HepG2 (cell line): Measurements from ENCODE around the gene TMEM97. TPM values are rescaled to one million over a fixed set of nuclear protein-coding genes. Genes with fewer than 3 reads are reported as not detected.

Experiments
- ARID2 ChIP-seq: sonication (generic); formaldehyde crosslinking; IDR thresholded peaks from 2 replicates; pipeline ENCODE4 v1.8.1; 2022; ENCODE audit warnings: mild to moderate bottlenecking, missing genetic modification reagents, borderline replicate concordance
- ATRX ChIP-seq: sonication (generic); formaldehyde crosslinking; IDR thresholded peaks from 2 replicates; pipeline ENCODE4 v1.4.0; 2020; ENCODE audit warnings: missing genetic modification reagents, borderline replicate concordance
- EED ChIP-seq: sonication (generic); formaldehyde crosslinking; IDR thresholded peaks from 2 replicates; pipeline ENCODE4 v1.5.0; 2020; ENCODE audit warnings: mild to moderate bottlenecking, missing genetic modification reagents
- FOXC1 ChIP-seq: sonication (generic); formaldehyde crosslinking; IDR thresholded peaks from 2 replicates; pipeline ENCODE4 v1.8.0; 2022; ENCODE audit warnings: mild to moderate bottlenecking, missing genetic modification reagents, borderline replicate concordance
- JUNB ChIP-seq: sonication (generic); formaldehyde crosslinking; IDR thresholded peaks from 2 replicates; pipeline ENCODE4 v1.8.0; 2022; ENCODE audit warnings: missing genetic modification reagents, mild to moderate bottlenecking, borderline replicate concordance
- MIER3 ChIP-seq: IDR thresholded peaks from 2 replicates; pipeline ENCODE4 v1.6.1; 2016; ENCODE audit warnings: missing compliant biosample characterization, borderline replicate concordance
- MTA3 ChIP-seq: sonication (generic); formaldehyde crosslinking; IDR thresholded peaks from 2 replicates; pipeline ENCODE4 v1.4.0; 2020; ENCODE audit warnings: missing genetic modification reagents
- NFATC3 ChIP-seq: sonication (generic); formaldehyde crosslinking; IDR thresholded peaks from 2 replicates; pipeline ENCODE4 v1.5.1; 2020; ENCODE audit warnings: mild to moderate bottlenecking, missing genetic modification reagents
- NFYC ChIP-seq: IDR thresholded peaks from 2 replicates; pipeline ENCODE4 v1.6.1; 2016; ENCODE audit warnings: missing genetic modification reagents, missing compliant biosample characterization
- PCBP2 ChIP-seq: fragments of 200-400 bp; formaldehyde crosslinking; optimal IDR thresholded peaks from 2 replicates; pipeline ENCODE3; 2018; ENCODE audit warnings: low read length, low read depth; ENCODE audit not compliant: poor library complexity, severe bottlenecking
- PHB2 ChIP-seq: fragments of 450-650 bp; IDR thresholded peaks from 2 replicates; pipeline ENCODE4 v1.6.1; 2018; ENCODE audit not compliant: partially characterized antibody
- SALL2 ChIP-seq: sonication (generic); formaldehyde crosslinking; IDR thresholded peaks from 2 replicates; pipeline ENCODE4 v1.8.1; 2023; ENCODE audit warnings: mild to moderate bottlenecking, missing genetic modification reagents, inconsistent platforms
- SPEN ChIP-seq: sonication (generic); formaldehyde crosslinking; IDR thresholded peaks from 2 replicates; pipeline ENCODE4 v1.5.1; 2020; ENCODE audit warnings: low read depth, mild to moderate bottlenecking, missing genetic modification reagents
- SRY ChIP-seq: sonication (generic); formaldehyde crosslinking; IDR thresholded peaks from 2 replicates; pipeline ENCODE4 v1.8.0; 2022; ENCODE audit warnings: mild to moderate bottlenecking, missing genetic modification reagents
- TAF15 ChIP-seq: fragments of 200-400 bp; formaldehyde crosslinking; IDR thresholded peaks from one replicate; pipeline ENCODE4 v1.6.1; 2018; ENCODE audit warnings: mild to moderate bottlenecking, low read depth, low read length; ENCODE audit not compliant: poor library complexity, severe bottlenecking
- ZBTB38 ChIP-seq: sonication (generic); formaldehyde crosslinking; IDR thresholded peaks from 2 replicates; pipeline ENCODE4 v1.5.1; 2020; ENCODE audit warnings: mild to moderate bottlenecking, missing genetic modification reagents
- ZKSCAN5 ChIP-seq: sonication (generic); formaldehyde crosslinking; IDR thresholded peaks from 2 replicates; pipeline ENCODE4 v1.5.1; 2020; ENCODE audit warnings: mild to moderate bottlenecking, missing genetic modification reagents
- ZNF234 ChIP-seq: sonication (generic); formaldehyde crosslinking; conservative IDR thresholded peaks from 2 replicates; pipeline ENCODE4 v1.5.1; 2020; ENCODE audit warnings: mild to moderate bottlenecking, missing genetic modification reagents
- ZNF282 ChIP-seq: fragments of 450-650 bp; IDR thresholded peaks from 2 replicates; pipeline ENCODE4 v1.6.1; 2018; ENCODE audit not compliant: partially characterized antibody
- ZNF530 ChIP-seq: sonication (generic); formaldehyde crosslinking; IDR thresholded peaks from 2 replicates; pipeline ENCODE4 v1.5.0; 2020; ENCODE audit warnings: low read depth, mild to moderate bottlenecking, missing genetic modification reagents
- ZSCAN22 ChIP-seq: sonication (generic); formaldehyde crosslinking; IDR thresholded peaks from 2 replicates; pipeline ENCODE4 v1.4.0; 2020; ENCODE audit warnings: mild to moderate bottlenecking, missing genetic modification reagents
- polyA plus RNA-seq, 8 experiments: library from polyadenylated mRNA; depleted of rRNA in 3 of 8; stranded (reverse) in 7 of 8; unstranded in 1 of 8; fragments of >200 nt; fragmentation: Illumina TruSeq in 4 of 8; extraction: Trizol in 4 of 8; gene quantifications; 2 replicates each; pipeline versions ENCODE4 v1.2.1 to v1.2.3, GENCODE V29; 2011 to 2016; ENCODE audit warnings: low read depth in 4 of 8, missing spikeins in 1 of 8, mixed read lengths in 1 of 8; ENCODE audit not compliant: insufficient read depth in 1 of 8
- total RNA-seq, 5 experiments: library from RNA; depleted of rRNA; stranded (reverse); fragments of >200 nt; fragmentation: Illumina TruSeq; extraction: Trizol; gene quantifications; 2 replicates each; pipeline ENCODE4 v1.2.3, GENCODE V29; 2016; ENCODE audit warnings: low read depth in 1 of 5
- TF ChIP-seq, protein P1 (sequence below): sonication (generic); formaldehyde crosslinking; IDR thresholded peaks from 2 replicates; pipeline ENCODE4 v1.4.0; 2020; ENCODE audit warnings: missing genetic modification reagents
- TF ChIP-seq, protein P2 (sequence below): IDR thresholded peaks from 2 replicates; pipeline ENCODE4 v1.6.1; 2016; ENCODE audit warnings: missing compliant biosample characterization, missing genetic modification reagents, borderline replicate concordance
- TF ChIP-seq, protein P3 (sequence below): sonication (generic); formaldehyde crosslinking; IDR thresholded peaks from 2 replicates; pipeline ENCODE4 v1.8.1; 2023; ENCODE audit warnings: mild to moderate bottlenecking, inconsistent platforms, moderate library complexity, missing genetic modification reagents, borderline replicate concordance

The TMEM97 gene
- total and polyA plus RNA-seq, 2 of the 13 experiments (the other 11 are each of a cell fraction or from before 2014, with no cell fraction given): 69.6 to 137 TPM

DNA sequence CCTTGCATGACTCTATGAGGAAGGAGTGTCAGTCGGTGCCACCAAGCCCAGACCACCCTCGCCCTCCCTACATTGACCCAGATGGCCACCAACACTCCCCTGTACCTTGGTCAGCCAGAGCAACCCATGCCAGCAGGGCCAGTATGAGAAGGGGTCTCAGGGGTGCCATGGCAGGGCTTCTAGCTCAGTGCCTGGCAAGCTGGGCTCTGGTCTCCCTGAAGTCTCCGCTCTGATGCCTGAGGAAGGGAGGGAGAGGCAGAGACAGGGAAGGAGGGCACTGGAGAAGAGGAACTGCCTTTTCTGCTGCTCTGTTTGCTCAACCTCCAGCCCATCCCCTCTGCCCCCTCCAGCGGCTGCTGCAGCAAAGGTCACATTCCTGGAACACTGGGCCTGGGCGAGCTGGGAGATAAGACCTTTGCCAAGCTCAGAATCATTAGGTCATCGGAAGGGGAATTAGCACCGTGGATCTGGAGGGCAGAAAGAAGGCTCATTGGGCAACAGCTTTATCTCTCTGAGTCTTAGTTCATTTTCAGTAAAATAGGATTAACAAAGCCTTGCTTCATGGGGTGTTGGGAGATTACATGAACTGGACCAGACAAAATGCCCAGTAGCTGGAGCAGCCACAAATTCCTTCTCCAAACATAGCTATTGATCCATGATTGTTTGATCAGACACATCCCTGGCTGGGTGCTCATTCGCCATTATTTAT is 51.2 kb downstream of the TMEM97 start, which contains the start of gene VTN (continued):
- TF ChIP-seq SALL2 (CRISPR knock-in tag) (peak; percentile 87), PHB2 (no peak), JUNB (CRISPR knock-in tag) (no peak; the same call in 1 of the 2 replicates), MIER3 (CRISPR knock-in tag) (peak; percentile 90; the same call in 1 of the 2 replicates), ARID2 (CRISPR knock-in tag) (no peak), ZNF282 (no peak), ZNF234 (no peak), EED (no peak), SRY (CRISPR knock-in tag) (no peak), ZKSCAN5 (no peak), ZSCAN22 (CRISPR knock-in tag) (no peak; the same call in 1 of the 2 replicates), TAF15 (no peak), ZNF530 (no peak), FOXC1 (CRISPR knock-in tag) (no peak; the same call in 1 of the 2 replicates), ZBTB38 (CRISPR knock-in tag) (no peak), NFATC3 (CRISPR knock-in tag) (no peak), MTA3 (CRISPR knock-in tag) (no peak), SPEN (CRISPR knock-in tag) (peak; percentile 51; the same call in 1 of the 2 replicates), PCBP2 (no peak), NFYC (CRISPR knock-in tag) (no peak), ATRX (CRISPR knock-in tag) (no peak)
- TF ChIP-seq, protein P1, sequence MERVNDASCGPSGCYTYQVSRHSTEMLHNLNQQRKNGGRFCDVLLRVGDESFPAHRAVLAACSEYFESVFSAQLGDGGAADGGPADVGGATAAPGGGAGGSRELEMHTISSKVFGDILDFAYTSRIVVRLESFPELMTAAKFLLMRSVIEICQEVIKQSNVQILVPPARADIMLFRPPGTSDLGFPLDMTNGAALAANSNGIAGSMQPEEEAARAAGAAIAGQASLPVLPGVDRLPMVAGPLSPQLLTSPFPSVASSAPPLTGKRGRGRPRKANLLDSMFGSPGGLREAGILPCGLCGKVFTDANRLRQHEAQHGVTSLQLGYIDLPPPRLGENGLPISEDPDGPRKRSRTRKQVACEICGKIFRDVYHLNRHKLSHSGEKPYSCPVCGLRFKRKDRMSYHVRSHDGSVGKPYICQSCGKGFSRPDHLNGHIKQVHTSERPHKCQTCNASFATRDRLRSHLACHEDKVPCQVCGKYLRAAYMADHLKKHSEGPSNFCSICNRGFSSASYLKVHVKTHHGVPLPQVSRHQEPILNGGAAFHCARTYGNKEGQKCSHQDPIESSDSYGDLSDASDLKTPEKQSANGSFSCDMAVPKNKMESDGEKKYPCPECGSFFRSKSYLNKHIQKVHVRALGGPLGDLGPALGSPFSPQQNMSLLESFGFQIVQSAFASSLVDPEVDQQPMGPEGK: peak; percentile 96
- TF ChIP-seq, protein P2, sequence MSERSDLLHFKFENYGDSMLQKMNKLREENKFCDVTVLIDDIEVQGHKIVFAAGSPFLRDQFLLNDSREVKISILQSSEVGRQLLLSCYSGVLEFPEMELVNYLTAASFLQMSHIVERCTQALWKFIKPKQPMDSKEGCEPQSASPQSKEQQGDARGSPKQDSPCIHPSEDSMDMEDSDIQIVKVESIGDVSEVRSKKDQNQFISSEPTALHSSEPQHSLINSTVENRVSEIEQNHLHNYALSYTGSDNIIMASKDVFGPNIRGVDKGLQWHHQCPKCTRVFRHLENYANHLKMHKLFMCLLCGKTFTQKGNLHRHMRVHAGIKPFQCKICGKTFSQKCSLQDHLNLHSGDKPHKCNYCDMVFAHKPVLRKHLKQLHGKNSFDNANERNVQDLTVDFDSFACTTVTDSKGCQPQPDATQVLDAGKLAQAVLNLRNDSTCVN (CRISPR knock-in tag): peak; percentile 71; the same call in 1 of the 2 replicates
- TF ChIP-seq, protein P3, sequence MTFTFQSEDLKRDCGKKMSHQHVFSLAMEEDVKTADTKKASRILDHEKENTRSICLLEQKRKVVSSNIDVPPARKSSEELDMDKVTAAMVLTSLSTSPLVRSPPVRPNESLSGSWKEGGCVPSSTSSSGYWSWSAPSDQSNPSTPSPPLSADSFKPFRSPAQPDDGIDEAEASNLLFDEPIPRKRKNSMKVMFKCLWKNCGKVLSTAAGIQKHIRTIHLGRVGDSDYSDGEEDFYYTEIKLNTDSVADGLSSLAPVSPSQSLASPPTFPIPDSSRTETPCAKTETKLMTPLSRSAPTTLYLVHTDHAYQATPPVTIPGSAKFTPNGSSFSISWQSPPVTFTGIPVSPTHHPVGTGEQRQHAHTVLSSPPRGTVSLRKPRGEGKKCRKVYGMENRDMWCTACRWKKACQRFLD (CRISPR knock-in tag): peak; percentile 86
